Parathyroid adenoma (tissue), 2 donors: Measurements from ENCODE around the gene ATG2A.

ENCODE experiments used
- H2AFZ ChIP-seq: fragments of 300-600 bp; sonication (generic); one replicate; pipeline ENCODE4 v1.7.0; 2017; ENCODE audit warnings: antibody characterized with exemption, mild to moderate bottlenecking
- H3K27ac ChIP-seq: fragments of 300-600 bp; sonication (generic); one replicate; pipeline ENCODE4 v1.7.0; 2017
- H3K27me3 ChIP-seq: fragments of 300-600 bp; sonication (generic); one replicate; pipeline ENCODE4 v1.7.0; 2017; ENCODE audit warnings: low read length; ENCODE audit not compliant: control insufficient read depth, insufficient read depth
- H3K36me3 ChIP-seq: fragments of 300-600 bp; sonication (generic); one replicate; pipeline ENCODE4 v1.7.0; 2017; ENCODE audit warnings: low read length; ENCODE audit not compliant: control insufficient read depth, insufficient read depth
- H3K4me1 ChIP-seq: fragments of 300-600 bp; sonication (generic); one replicate; pipeline ENCODE4 v1.7.0; 2017; ENCODE audit warnings: control low read depth
- H3K4me2 ChIP-seq: fragments of 300-600 bp; sonication (generic); one replicate; pipeline ENCODE4 v1.7.0; 2017; ENCODE audit warnings: low read length
- H3K4me3 ChIP-seq: fragments of 300-600 bp; sonication (generic); one replicate; pipeline ENCODE4 v1.7.0; 2017; ENCODE audit warnings: low read depth, low read length
- H3K79me2 ChIP-seq: fragments of 300-600 bp; sonication (generic); one replicate; pipeline ENCODE4 v1.7.0; 2017; ENCODE audit warnings: control low read depth
- H3K9ac ChIP-seq: fragments of 300-600 bp; sonication (generic); one replicate; pipeline ENCODE4 v1.7.0; 2017; ENCODE audit warnings: mild to moderate bottlenecking
- H3K9me3 ChIP-seq: fragments of 300-600 bp; sonication (generic); one replicate; pipeline ENCODE4 v1.7.0; 2017; ENCODE audit warnings: low read length; ENCODE audit not compliant: control insufficient read depth
- TF ChIP-seq, protein P1 (sequence below): fragments of 300-600 bp; sonication (generic); IDR thresholded peaks from one replicate; pipeline ENCODE4 v1.7.0; 2017; ENCODE audit warnings: antibody characterized with exemption, mild to moderate bottlenecking
- donor health status: primary hyperparathyroidism.

The ATG2A gene

DNA sequence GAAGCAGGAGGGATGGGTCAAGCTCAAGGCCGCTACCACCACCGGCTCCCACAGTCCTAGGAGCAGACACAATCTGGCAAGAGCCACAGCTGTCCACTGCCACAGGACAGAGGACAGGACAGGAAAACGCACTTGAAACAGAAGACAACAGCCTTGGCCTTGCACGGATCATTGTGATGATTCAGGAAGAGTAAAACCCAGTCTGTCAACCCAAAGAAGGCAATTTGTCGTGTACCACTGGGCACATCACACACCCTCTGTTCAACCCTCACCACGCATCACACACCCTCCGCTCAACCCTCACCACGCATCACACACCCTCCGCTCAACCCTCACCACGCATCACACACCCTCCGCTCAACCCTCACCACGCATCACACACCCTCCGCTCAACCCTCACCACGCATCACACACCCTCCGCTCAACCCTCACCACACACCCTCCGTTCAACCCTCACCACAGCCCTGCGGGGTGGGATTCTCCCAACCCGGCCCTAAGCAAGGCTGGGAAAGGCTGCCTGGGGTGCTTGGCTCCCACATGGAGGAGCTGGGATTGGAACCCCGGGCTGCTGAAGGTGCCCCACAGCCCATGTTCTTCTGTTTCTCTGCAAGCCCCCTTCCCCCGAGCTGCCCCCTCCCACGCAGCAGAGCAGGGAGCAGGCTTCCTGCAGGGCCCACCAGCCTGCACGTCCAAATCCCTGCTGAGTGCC, 61.3 kb downstream of the ATG2A start:
- no peaks in the 10 kb centered on the region for H3K79me2 ChIP-seq
- no peaks in the 10 kb centered on the region for H3K4me1 ChIP-seq
- TF ChIP-seq, protein P1, sequence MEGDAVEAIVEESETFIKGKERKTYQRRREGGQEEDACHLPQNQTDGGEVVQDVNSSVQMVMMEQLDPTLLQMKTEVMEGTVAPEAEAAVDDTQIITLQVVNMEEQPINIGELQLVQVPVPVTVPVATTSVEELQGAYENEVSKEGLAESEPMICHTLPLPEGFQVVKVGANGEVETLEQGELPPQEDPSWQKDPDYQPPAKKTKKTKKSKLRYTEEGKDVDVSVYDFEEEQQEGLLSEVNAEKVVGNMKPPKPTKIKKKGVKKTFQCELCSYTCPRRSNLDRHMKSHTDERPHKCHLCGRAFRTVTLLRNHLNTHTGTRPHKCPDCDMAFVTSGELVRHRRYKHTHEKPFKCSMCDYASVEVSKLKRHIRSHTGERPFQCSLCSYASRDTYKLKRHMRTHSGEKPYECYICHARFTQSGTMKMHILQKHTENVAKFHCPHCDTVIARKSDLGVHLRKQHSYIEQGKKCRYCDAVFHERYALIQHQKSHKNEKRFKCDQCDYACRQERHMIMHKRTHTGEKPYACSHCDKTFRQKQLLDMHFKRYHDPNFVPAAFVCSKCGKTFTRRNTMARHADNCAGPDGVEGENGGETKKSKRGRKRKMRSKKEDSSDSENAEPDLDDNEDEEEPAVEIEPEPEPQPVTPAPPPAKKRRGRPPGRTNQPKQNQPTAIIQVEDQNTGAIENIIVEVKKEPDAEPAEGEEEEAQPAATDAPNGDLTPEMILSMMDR = no peak
- no peak overlapping the region for H3K27ac ChIP-seq
- no peaks in the 10 kb centered on the region for H3K27me3 ChIP-seq
- H2AFZ ChIP-seq = no peak overlapping the region
- no peaks in the 10 kb centered on the region for H3K9me3 ChIP-seq
- no peaks in the 10 kb centered on the region for H3K36me3 ChIP-seq
- no peak overlapping the region for H3K4me3 ChIP-seq
- no peak overlapping the region for H3K4me2 ChIP-seq
- no peak overlapping the region for H3K9ac ChIP-seq

DNA sequence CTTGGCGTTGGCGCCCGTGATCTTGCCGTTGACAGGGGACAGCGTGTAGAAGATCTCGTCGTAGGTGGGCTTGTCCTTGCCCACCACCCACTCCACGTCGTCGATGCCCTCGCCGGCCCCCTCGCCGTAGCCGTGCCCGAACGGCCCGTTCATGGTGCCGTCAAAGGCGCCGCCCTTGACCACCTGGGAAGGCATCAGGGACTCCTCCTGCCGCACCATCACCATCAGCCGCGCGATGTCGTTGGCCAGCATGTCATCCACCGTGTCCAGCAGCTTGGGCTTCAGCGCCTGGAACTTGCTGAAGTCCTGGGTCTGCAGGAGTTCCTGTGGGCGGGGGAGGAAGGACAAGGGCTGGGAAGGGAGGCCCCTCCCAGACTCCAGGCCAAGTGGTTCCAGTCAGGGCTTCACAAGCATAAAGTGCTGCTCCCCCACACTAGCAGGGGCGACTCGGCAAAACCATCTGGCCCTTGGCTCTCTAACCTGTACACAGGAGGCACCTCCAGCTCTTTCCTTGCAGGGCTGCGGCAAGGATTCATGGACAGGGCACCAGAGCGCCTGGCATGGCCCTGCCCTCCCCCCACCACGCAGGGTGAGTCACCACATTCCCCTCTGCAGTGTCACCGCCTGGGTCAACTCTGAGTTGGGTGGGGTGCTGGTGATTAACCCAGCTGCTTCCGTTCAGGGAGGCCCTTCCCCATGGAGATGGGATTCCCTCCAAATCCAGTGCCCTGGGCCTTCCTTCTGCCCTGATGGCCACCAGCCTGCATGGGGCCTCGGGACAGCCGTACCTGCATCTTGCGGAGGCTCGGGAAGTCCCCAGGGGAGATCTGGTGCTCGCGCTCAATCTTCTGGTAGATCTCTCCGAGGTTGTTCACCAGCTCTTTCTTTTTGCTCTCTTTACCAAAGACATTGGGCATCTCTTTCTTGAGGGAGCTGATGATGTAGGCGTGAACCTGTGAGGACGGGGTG, 62.2 kb downstream of the ATG2A start:
- TF ChIP-seq, protein P1 = no peak
- H3K9me3 ChIP-seq = no peaks in the 10 kb centered on the region
- no peak overlapping the region for H3K27ac ChIP-seq
- H3K4me2 ChIP-seq = no peak overlapping the region
- H3K79me2 ChIP-seq = no peaks in the 10 kb centered on the region
- no peaks in the 10 kb centered on the region for H3K4me1 ChIP-seq
- no peak overlapping the region for H3K4me3 ChIP-seq
- H3K27me3 ChIP-seq = no peaks in the 10 kb centered on the region
- H2AFZ ChIP-seq = no peak overlapping the region
- no peak overlapping the region for H3K9ac ChIP-seq
- no peaks in the 10 kb centered on the region for H3K36me3 ChIP-seq

DNA sequence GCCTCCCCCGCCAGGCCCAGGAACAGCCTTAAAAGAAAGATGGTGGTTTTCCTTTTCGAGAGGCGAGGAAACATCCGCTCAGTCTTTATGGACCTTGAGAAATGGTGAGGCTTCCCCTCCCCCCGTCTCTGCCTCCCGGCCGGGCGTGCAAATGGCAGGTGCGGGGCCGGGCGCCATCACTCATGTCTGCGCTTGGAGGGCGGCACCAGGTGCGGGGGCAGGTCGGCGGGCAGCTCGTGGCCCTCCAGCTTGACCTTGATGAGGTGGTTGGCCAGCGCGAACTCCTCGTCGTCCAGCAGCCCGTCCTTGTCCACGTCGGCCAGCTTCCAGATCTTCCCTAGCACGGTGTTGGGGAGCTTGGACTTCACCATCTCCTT, 62.9 kb downstream of the ATG2A start:
- H3K79me2 ChIP-seq = no peaks in the 10 kb centered on the region
- no peak overlapping the region for H3K4me3 ChIP-seq
- no peak overlapping the region for H2AFZ ChIP-seq
- no peak overlapping the region for H3K9ac ChIP-seq
- no peak overlapping the region for H3K4me2 ChIP-seq
- H3K4me1 ChIP-seq = no peaks in the 10 kb centered on the region
- no peaks in the 10 kb centered on the region for H3K36me3 ChIP-seq
- TF ChIP-seq, protein P1 = no peak
- no peaks in the 10 kb centered on the region for H3K9me3 ChIP-seq
- no peak overlapping the region for H3K27ac ChIP-seq
- no peaks in the 10 kb centered on the region for H3K27me3 ChIP-seq

DNA sequence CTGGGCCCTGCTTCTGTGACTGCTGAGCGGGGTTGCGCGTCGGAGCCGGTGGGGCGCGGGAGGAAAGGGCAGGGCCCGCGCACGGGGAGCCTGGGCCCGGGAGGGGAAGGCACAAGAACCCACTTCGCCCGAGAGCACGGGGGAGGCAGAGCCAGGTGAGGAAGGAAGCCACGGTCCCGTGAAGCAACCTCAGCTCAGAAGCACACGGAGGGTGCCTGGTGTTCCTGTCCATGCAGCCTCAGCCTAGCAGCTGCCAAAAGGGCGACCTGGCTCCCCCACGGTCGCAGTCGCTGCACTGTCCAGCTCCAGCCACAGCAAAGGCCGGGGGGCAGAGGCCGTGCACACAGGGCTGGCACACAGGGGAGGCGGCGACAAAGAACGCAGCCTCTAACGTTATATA, 63.3 kb downstream of the ATG2A start:
- TF ChIP-seq, protein P1 = no peak
- Histone ChIP-seq H3K4me2 (no peak overlapping the region), H3K9ac (no peak overlapping the region), H3K9me3 (no peaks in the 10 kb centered on the region), H3K36me3 (no peaks in the 10 kb centered on the region), H3K4me1 (no peaks in the 10 kb centered on the region), H3K27ac (no peak overlapping the region), H3K4me3 (no peak overlapping the region), H2AFZ (no peak overlapping the region), H3K27me3 (no peaks in the 10 kb centered on the region), H3K79me2 (no peaks in the 10 kb centered on the region)
